ENCODE data around the gene FRMD4A.

Gene FRMD4A

DNA sequence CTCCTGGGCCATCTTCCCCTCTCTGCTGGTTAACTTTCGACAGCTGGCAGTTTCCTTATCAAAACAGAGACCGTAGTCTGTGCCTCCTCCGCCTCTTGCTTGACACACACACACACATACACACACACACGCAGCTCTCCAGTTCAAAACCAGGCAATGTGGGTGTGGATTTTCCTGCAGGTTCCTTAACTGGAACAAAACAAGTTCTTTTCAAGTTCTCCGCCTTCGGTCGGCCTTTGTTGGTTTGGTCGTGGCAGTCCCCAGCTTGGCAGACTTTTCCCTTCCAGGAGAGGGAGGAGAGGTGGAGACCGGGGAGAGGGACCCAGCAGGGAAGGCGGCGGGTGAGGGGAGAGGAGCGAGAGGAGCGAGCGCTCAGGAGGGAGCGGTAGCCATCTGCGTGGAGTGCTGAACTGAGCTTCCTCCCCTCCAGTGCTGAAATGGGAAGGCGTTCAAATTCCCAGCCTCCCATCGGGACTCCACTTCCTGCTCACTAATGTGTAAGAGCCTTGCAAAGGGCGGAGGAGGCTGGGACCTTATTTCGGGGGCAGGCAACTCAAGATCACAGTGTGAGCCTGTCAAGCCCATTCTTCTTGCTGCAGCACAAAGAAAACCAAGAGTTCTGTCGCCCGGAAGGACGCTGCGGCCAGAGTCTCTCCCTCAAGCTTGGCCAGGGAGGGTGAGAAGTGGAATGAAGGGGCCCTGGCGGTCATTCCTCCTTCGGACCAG lies 623.4 kb downstream of the FRMD4A start:
- DNase-seq = peak; percentile 20

DNA sequence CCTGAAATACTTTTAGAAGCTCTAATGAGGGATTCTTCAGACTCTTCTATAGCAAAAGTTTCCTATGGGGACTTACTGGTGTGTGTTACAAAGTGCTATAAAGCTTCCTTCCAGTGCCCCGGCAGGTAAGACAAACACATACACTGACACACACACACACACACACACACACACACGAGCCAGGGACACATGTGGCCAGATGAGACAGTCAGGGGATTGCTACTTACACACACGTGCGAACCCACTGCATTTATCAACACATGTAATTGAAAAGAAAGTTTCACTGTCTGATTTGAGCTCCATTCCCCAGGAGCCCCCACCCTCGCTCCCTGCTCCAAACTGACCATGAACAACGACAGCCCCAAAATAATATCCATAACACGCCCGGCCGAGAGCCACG lies 624.1 kb downstream of the FRMD4A start:
- no peak for DNase-seq

- no peak for DNase-seq
Observed at GRCh38 chr10:13706175-13706574, 624.5 kb downstream of the FRMD4A start.

DNA sequence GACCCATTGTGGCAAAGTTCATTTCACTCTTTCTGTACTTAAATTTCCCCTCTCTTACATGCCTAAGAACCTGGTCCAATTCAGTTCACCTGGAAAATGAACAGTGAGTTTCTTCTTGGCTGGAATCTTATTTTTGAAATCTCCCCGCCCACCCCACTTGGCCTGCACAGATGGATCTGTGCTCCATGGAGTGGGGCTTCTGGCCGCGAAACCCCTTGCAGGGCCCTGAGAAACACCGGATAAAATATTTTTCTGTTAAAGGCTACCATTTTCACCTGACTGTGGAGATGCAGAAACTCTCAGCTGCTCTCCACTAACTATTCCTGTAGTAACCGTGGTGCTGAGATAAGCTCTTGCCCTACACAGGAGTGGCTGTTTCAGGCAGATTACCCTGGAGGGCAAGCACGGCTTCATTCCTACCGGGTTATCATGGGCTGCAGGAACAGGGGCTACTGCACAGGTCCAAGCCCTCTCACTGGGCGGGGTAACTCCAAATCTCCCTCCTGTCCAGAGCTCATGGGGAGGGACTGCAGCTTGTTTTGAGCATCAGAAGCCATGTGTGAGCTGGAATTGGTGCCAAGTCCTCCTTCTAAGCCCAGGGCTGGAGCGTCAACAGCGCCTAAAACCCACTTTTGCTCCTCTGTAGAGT lies 625.1 kb downstream of the FRMD4A start:
- DNase-seq = no peak

- no peak for DNase-seq
Observed at GRCh38 chr10:13704964-13705363, 625.8 kb downstream of the FRMD4A start.

DNA sequence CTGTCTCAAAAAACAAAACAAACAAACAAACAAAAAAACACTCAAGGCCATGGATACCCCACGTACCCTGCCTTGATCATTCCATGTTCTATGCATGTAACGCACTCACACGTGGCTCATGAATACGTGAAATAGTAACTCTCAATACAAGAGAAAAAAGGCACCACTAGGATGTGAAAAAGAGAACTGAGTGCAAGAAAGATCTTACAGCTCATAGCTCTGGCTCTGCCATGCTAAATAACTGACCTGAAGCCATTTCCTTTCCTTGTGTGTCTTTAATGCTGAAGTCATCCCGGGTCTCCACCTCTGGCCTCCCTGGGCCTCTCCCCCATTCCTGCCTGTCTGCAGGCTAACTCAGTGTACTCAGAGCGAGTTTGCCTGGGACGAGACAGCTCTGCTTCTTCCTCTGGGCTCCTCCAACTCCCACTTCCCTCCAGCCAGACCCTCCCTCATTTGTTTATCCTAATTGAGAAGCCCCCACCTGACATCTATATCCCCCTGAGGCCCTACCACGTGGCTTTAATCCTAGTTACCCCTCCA lies 626.7 kb downstream of the FRMD4A start:
- no peak for DNase-seq

DNA sequence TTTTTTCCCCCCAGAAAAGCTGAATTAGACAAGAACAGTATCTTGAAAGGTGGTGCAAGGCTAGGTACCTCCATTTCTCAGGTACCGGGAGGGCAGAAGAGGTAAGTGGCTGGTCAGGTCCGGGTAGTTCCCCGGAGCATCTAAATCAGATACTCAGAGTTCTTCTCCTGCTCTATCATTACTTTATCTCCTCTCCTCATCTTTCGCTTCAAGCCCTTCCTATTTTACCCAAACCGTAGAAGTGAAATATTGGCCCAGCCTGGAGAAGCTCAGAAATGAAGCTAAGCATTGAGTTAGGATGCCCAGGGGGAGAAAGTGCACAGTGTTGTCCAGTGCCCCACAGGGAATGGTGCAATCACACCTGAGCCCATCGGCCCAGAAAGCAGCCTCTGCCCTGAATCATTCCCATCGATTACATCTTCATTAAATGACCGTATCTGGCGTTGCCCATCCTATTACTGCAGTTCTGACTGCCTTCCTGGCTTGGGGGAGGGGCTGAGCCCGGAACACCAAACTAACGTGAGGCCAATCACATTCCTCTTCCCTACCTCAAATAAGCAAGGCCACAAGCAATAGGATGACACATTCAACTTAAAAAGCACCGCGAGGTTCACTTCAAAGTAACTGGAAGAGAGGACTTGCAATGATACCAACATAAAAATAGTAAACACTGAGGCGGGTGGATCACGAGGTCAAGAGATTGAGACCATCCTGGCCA lies 627.5 kb downstream of the FRMD4A start:
- DNase-seq = no peak

DNA sequence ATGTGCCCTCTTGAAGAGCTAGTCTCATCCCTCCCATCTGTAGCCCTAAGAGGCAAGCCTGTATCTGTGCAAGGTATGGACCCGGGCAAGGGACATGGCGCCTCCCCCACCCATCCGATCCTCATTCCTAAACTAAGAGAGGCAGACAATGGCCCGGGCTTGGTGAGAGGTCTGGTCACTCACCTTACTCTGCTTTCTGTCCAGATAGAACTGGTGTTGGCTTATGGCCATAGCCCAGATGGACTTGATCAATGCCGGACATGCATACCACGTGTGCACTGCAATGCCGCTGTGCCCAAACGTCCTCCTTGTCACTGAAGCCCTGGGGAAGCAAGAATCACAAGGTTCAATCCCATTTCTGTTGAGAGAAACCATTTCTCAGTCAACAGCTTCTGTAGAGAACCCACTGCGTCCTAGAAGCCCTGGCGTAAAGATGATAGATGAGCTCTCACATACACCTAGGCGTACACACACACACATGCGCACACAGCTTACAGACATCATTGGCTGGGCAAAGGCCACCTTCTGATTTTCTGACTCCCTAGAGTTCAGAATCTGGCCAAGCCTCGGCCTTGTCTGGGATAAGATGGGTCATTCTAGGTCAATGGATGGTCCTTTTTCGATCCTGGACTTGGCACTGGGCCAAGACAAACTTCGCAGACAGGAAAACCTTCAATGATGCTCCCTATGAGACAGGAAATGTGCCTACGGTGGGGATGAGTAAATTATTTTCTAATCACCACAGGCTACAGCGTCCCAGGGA lies 629.4 kb downstream of the FRMD4A start:
- DNase-seq = no peak

GRCh38 chr10:13700473-13701144 lies 630.1 kb downstream of the FRMD4A start:
- DNase-seq = no peak

DNA sequence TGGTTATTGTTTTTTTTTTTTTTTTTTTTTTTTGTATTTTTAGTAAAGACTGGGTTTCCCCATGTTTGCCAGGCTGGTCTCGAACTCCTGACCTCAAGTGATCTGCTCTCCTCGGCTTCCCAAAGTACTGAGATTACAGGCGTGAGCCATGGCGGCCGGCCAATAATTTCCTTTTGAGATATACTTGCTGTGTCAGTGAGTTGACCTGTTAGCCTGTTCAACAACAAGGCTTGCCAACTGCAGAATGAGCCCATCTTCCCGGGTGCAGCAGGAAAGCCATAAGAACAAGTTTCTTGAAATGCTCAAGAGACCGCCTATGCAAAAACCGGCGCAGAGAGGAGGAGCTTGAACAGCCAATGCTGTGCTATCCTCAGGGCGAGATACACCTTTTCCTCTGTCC lies 631.5 kb downstream of the FRMD4A start:
- no peak for DNase-seq

DNA sequence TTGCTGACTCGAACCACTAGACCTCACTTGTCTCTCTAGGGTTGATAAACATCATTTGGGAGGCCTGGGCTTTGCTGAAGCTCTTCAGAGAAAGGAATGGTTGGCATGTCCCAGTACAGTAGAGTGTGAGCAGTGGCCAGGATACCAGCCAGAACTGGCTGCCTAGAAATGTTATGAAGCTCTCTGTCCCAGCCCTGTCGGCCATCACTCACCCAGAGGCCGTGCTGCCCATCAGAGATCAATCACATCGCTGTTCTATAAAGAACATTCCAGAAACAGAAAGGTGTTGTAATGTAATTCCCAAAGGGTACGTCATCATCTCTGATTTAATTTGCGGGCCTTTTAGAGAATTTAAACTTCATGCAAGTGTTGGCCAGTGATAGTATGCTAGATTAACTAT lies 632.5 kb downstream of the FRMD4A start:
- DNase-seq = no peak

DNA sequence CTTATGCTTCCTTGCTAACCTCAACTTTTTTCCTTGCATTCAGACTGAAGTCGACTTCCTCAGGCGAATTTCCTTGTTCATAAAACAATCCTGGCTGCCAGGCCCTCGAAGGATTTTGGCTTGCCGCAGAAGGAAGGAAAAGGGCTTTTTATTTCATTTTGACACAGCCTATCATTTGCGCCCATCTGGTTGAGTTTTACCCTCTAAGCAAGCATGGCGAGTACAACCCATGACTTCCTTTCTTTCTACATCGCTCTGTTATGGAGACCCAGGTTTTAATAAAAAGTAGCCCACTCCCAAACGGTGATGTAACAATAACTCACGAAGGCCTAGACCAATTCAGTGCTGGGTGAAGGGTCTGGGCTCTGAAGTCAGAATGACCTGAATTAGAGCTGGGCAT lies 634.7 kb downstream of the FRMD4A start:
- DNase-seq = no peak

DNA sequence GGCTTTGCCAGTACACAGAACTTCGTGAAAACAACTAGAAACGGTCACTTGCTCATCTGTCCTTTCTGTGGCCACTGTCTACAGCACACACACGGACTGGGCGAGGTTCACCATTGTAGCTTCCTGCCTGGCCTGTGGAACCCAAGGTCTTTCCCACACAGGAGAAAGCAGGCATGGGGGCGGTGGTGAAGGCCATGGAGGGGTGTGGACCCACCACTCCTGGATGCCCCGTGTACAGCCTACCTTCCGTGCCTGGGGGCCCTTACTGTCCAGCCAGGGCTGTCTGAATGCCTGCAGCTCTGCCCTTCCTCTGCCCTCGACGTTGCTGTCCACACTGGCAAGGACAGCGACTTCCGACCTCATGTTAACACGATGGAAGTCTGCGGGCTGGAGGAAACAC lies 635.1 kb downstream of the FRMD4A start:
- no peak for DNase-seq

DNA sequence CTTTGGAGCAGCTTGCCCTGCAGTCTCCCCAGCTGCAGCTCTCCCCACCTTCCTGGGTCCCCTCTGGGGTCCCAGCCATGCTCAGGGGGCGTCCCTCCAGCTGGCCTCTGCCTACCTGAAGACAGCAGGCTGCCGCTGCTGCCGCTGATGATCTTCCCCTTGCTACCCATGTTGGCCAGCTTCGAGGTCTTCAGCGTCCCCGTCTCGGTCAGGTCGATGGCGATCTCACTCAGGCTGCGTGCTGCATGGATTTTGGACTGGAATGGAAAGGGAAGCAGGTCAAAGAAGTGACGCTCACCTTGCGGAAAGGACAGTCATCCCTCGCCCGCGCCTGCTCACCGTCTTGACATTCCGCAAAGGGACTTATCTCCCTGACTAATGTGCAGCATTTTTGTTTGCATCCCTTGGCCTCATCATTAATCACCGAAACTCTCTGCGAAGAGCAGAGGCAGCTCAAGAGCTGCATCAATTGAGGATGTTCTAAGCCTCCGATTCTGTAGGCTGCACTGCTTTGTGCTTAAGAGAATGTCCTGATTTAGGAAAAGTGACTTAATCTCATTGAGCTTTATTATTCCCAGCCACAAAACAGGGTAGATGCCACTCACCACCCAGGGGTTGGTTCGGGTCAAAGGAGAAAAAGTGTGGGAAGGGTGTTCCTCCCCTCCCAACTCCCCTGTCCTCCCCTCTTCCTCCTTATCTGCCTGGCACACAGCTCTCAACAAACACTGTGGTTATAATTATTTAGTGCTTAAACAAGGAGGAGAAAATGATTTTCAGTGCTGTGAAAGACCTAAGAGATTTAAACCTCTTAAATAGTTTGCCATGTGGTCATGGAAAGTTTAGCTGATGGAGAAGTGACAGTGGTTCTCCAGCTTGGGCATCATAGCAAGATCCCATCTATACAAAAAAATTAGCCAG lies 636.7 kb downstream of the FRMD4A start:
- no peak for DNase-seq

GRCh38 chr10:13690281-13690825 lies 640.4 kb downstream of the FRMD4A start:
- DNase-seq = no peak

GRCh38 chr10:13686331-13686752 lies 644.4 kb downstream of the FRMD4A start:
- no peak for DNase-seq

DNA sequence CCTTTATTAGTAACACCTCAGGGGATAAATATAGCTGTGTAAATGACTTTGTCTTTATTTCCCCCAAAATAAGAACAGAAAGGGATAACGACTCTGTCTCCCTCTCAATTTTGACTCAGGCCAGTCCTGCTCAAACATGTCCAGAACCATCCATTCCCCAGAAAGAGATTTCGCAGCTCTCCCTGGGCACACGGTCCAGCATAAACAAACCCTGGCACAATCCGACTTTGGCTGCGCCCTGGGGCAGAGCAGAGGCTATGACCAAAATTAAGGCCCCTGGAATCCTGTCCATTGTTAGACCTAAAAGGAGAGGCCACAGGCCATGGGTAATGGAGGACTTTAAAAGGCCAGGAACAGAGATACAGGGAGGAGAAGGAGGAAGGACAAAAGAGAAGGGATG lies 644.8 kb downstream of the FRMD4A start:
- no peak for DNase-seq

DNA sequence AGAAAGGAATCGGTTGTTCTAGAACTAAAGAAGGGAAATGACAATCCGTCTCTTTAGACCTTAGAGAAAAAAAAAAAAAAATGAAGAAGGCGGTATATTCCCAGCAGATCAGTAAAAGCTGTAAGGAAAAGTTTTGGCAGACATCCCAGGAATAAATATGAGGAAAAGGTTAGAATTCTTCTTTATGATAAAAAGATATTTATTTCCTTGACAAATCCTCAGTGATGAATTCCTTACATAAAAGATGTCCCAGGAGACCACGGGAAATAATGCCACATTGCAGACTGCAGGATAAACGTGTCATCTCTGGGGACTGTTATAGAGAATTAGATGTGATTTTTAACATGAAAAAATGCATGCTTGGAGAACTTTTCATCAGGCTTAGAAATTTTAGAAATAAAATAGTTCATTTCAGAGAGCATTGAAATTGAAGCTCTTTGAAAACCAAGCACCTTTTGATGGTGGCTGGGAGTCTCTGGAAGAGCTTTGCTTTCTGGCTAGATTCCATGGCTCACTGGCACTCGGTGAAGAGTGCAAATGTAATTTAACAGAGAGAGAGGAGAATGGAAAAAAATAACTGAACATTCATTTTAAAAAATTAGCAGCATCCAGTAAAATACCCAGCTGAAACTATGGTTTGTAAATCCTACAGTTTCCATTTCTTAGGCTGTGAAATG lies 645.8 kb downstream of the FRMD4A start:
- DNase-seq = no peak

GRCh38 chr10:13684252-13684791 lies 646.4 kb downstream of the FRMD4A start:
- DNase-seq = no peak

- DNase-seq = no peak
Observed at GRCh38 chr10:13683017-13683416, 647.7 kb downstream of the FRMD4A start.

All from CD4-positive, alpha-beta T cell treated with Interleukin-17A for 4 hours (primary cell).